K562 (cell line): Measurements from ENCODE around the gene GLI3. TPM values are rescaled to one million over a fixed set of nuclear protein-coding genes. Genes with fewer than 3 reads are reported as not detected.

ENCODE experiments used
- ATAC-seq: fragments of 200-7000 bp; cut with Tn5 transposase; 3 replicates; pipeline ENCODE4 v1.9.1; 2020; ENCODE audit warnings: moderate library complexity
- BruUV-seq: library from RNA; stranded (reverse); fragments of 400-500 nt; replicated peaks from 2 replicates; lab custom pipeline; 2021; lab: Mats Ljungman, UMichigan
- CTCF ChIA-PET: fragments of 300-600 bp; formaldehyde crosslinking; extraction: SDS; loops from one replicate; lab custom pipeline; 2021; ENCODE audit warnings: low intra/inter-chr PET ratio; lab: Yijun Ruan, JAX
- POLR2A ChIA-PET: fragments of 300-600, 350-650 bp; sonication (Branson Sonifier 250); formaldehyde crosslinking; extraction: SDS; loops from one replicate; lab custom pipeline; 2021; ENCODE audit warnings: antibody characterized with exemption, inconsistent platforms; lab: Yijun Ruan, JAX
- DNase-seq, 4 experiments: peaks; one replicate each; pipeline versions ENCODE4 v3.0.0 to v3.0.0-alpha.2; 2011 to 2018; ENCODE audit warnings: low spot score in 3 of 4, mixed read lengths in 3 of 4; ENCODE audit errors: extremely low read depth in 1 of 4
- FAIRE-seq: peaks from 2 replicates; lab custom pipeline; 2011; peaks lifted over from hg19 to GRCh38; lab: Jason Lieb, UNC
- H2AFZ ChIP-seq: 2 replicates; pipeline ENCODE4 v1.6.0; 2011; ENCODE audit warnings: low read depth, low read length, control low read depth, inconsistent platforms
- H3K27ac ChIP-seq: fragments of 200-600 bp; 3 replicates; pipeline ENCODE4 v1.8.0; 2011; ENCODE audit warnings: low read depth, mild to moderate bottlenecking, control low read depth, inconsistent platforms, low read length, moderate library complexity, mixed read lengths; ENCODE audit errors: extremely low read depth
- H3K27me3 ChIP-seq, 2 experiments: fragments of 300-600 bp in 1 of 2; 2 replicates in 1 of 2; 3 replicates in 1 of 2; pipeline versions ENCODE4 v1.6.0 to v1.8.0; 2011; ENCODE audit warnings: inconsistent platforms in 2 of 2, low read length in 2 of 2, mild to moderate bottlenecking in 1 of 2, mixed read lengths in 1 of 2, moderate library complexity in 1 of 2; ENCODE audit not compliant: control insufficient read depth in 2 of 2, insufficient read depth in 2 of 2
- H3K36me3 ChIP-seq: fragments of 300-600 bp; 3 replicates; pipeline ENCODE4 v1.8.0; 2011; ENCODE audit warnings: mild to moderate bottlenecking, low read length, inconsistent platforms; ENCODE audit not compliant: control insufficient read depth, insufficient read depth
- H3K4me1 ChIP-seq, 2 experiments: fragments of 200-600 bp in 1 of 2; replicated peaks in 1 of 2; 2 replicates in 1 of 2; 3 replicates in 1 of 2; pipeline versions ENCODE4 v1.5.1 to v1.8.0; 2011; ENCODE audit warnings: inconsistent platforms in 2 of 2, low read length in 2 of 2, mild to moderate bottlenecking in 1 of 2, mixed read lengths in 1 of 2, moderate library complexity in 1 of 2; ENCODE audit not compliant: control insufficient read depth in 2 of 2, insufficient read depth in 2 of 2
- H3K4me2 ChIP-seq: 2 replicates; pipeline ENCODE4 v1.6.1; 2011; ENCODE audit warnings: low read length, control low read depth, inconsistent platforms, mixed read lengths; ENCODE audit not compliant: insufficient read depth
- H3K4me3 ChIP-seq: fragments of 200-600 bp; sonication (generic), shearing (Covaris generic); 2 replicates; pipeline ENCODE4 v1.5.1; 2016; ENCODE audit warnings: control low read depth, inconsistent platforms
- H3K79me2 ChIP-seq: fragments of 200-600 bp; 3 replicates; pipeline ENCODE4 v1.8.0; 2011; ENCODE audit warnings: low read length, inconsistent platforms; ENCODE audit not compliant: control insufficient read depth, insufficient read depth
- H3K9ac ChIP-seq, 2 experiments: 2 replicates each; pipeline versions ENCODE4 v1.6.0 to v1.6.1; 2011; ENCODE audit warnings: low read depth in 2 of 2, low read length in 2 of 2, control low read depth in 1 of 2, inconsistent platforms in 1 of 2, mild to moderate bottlenecking in 1 of 2, mixed read lengths in 1 of 2; ENCODE audit not compliant: insufficient read depth in 1 of 2
- H3K9me1 ChIP-seq: one replicate; pipeline ENCODE4 v1.6.0; 2011; ENCODE audit warnings: inconsistent platforms, mild to moderate bottlenecking, low read length, moderate library complexity; ENCODE audit not compliant: control insufficient read depth, insufficient read depth
- H3K9me3 ChIP-seq: replicated peaks from 2 replicates; pipeline ENCODE4 v1.5.1; 2011; ENCODE audit warnings: low read depth, low read length, inconsistent platforms; ENCODE audit not compliant: control insufficient read depth, insufficient read depth
- H4K20me1 ChIP-seq: replicated peaks from 2 replicates; pipeline ENCODE4 v1.6.1; 2011; ENCODE audit warnings: low read length, inconsistent platforms, mixed read lengths; ENCODE audit not compliant: control insufficient read depth, insufficient read depth
- CCNT2 ChIP-seq: IDR thresholded peaks from 2 replicates; pipeline ENCODE4 v1.6.1; 2011; ENCODE audit warnings: borderline replicate concordance, low read depth, mild to moderate bottlenecking, moderate library complexity, mixed read lengths, low read length; ENCODE audit not compliant: insufficient read length; ENCODE audit errors: extremely low read depth
- HNRNPLL ChIP-seq: fragments of 200-400 bp; formaldehyde crosslinking; IDR thresholded peaks from 2 replicates; pipeline ENCODE4 v1.6.1; 2017; ENCODE audit warnings: low read length, low read depth, mild to moderate bottlenecking; ENCODE audit not compliant: poor library complexity, severe bottlenecking
- HOXB6 ChIP-seq: fragments of 250-450 bp; sonication (Bioruptor Pico); IDR thresholded peaks from 2 replicates; pipeline ENCODE4 v1.5.1; 2022; ENCODE audit warnings: mild to moderate bottlenecking, borderline replicate concordance
- LEF1 ChIP-seq: fragments of 450-650 bp; IDR thresholded peaks from 2 replicates; pipeline ENCODE4 v1.6.1; 2016; ENCODE audit warnings: mild to moderate bottlenecking
- PML ChIP-seq: IDR thresholded peaks from 2 replicates; pipeline ENCODE4 v1.6.1; 2012; ENCODE audit warnings: low read length, inconsistent platforms
- RHOXF2B ChIP-seq: fragments of 250-450 bp; sonication (Bioruptor Pico); conservative IDR thresholded peaks from 2 replicates; pipeline ENCODE4 v1.5.1; 2021
- SETDB1 ChIP-seq: IDR thresholded peaks from one replicate; pipeline ENCODE4 v1.6.1; 2012; ENCODE audit warnings: low read length, control low read depth, inconsistent platforms
- SMARCA4 ChIP-seq: fragments of 450-650 bp; IDR thresholded peaks from 2 replicates; pipeline ENCODE4 v1.6.1; 2016
- SNIP1 ChIP-seq: fragments of 450-650 bp; IDR thresholded peaks from 2 replicates; pipeline ENCODE4 v1.7.1; 2017; ENCODE audit warnings: low read depth, mild to moderate bottlenecking
- STAT5A ChIP-seq: IDR thresholded peaks from 2 replicates; pipeline ENCODE4 v1.6.1; 2012; ENCODE audit warnings: low read length, inconsistent platforms, borderline replicate concordance
- TAF9B ChIP-seq: fragments of 450-650 bp; IDR thresholded peaks from 2 replicates; pipeline ENCODE4 v1.6.1; 2018; ENCODE audit warnings: mild to moderate bottlenecking; ENCODE audit not compliant: partially characterized antibody
- TCF3 ChIP-seq: sonication (generic); formaldehyde crosslinking; IDR thresholded peaks from 2 replicates; pipeline ENCODE4 v1.4.0; 2020; ENCODE audit warnings: mild to moderate bottlenecking, missing genetic modification reagents
- THRAP3 ChIP-seq: fragments of 450-650 bp; IDR thresholded peaks from 2 replicates; pipeline ENCODE4 v1.6.1; 2016; ENCODE audit warnings: mild to moderate bottlenecking, inconsistent platforms, borderline replicate concordance
- ZNF174 ChIP-seq: fragments of 250-450 bp; sonication (Bioruptor Pico); IDR thresholded peaks from 2 replicates; pipeline ENCODE4 v1.4.0; 2020; ENCODE audit warnings: mild to moderate bottlenecking
- ZNF184 ChIP-seq: sonication (generic); formaldehyde crosslinking; IDR thresholded peaks from 2 replicates; pipeline ENCODE4 v1.5.0; 2020; ENCODE audit warnings: missing genetic modification reagents
- ZSCAN32 ChIP-seq: fragments of 450-650 bp; formaldehyde crosslinking; IDR thresholded peaks from 2 replicates; pipeline ENCODE4 v1.4.0; 2020; ENCODE audit warnings: mild to moderate bottlenecking, moderate library complexity
- WGBS: fragments of 100-300 bp; shearing (Covaris generic); methylation state at CpG from one replicate; pipeline ENCODE4 v1.1.6; 2016; ENCODE audit warnings: low coverage, mixed read lengths; ENCODE audit not compliant: insufficient coverage; ENCODE audit errors: missing lambda C conversion rate; 5-methylcytosine and 5-hydroxymethylcytosine counted together
- in situ Hi-C: fragments of 300-500 bp; cut with MboI; formaldehyde crosslinking; loops from 4 replicates; pipeline ENCODE4 v1.15.0; 2018; ENCODE audit warnings: inconsistent platforms, mixed read lengths
- intact Hi-C: fragments of 100-400 bp; cut with micrococcal nuclease; formaldehyde crosslinking; loops from 2 replicates; pipeline ENCODE4 v1.14.2; 2022
- polyA plus RNA-seq, 8 experiments: library from polyadenylated mRNA; depleted of rRNA in 4 of 8; stranded (reverse) in 5 of 8; unstranded in 3 of 8; fragments of >200 nt; fragmentation: Nextera tagmentation in 2 of 8; fragmentation: Illumina TruSeq in 1 of 8; extraction: Ambion mirVana in 2 of 8; extraction: Trizol in 1 of 8; gene quantifications; 2 replicates each; pipeline versions ENCODE4 v1.2.1 to v1.2.3, GENCODE V29; 2011 to 2014; ENCODE audit warnings: inconsistent platforms in 1 of 8, missing spikeins in 1 of 8
- total RNA-seq, 7 experiments: library from RNA; depleted of rRNA in 6 of 7; stranded (reverse); fragments of >200 nt in 6 of 7; fragmentation: Illumina TruSeq in 2 of 7; extraction: Trizol in 2 of 7; gene quantifications; 2 replicates each; pipeline versions ENCODE4 v1.2.1 to v1.2.3, GENCODE V29; 2011 to 2021; ENCODE audit warnings: low replicate concordance in 1 of 7
- TF ChIP-seq, protein P1 (sequence below), 3 experiments: fragments of 200-800 bp in 1 of 3; fragments of 250-450 bp in 1 of 3; fragments of 450-650 bp in 1 of 3; sonication (Bioruptor Pico) in 1 of 3; sonication (Bioruptor generic) in 1 of 3; formaldehyde crosslinking in 1 of 3; IDR thresholded peaks; 2 replicates each; pipeline versions ENCODE4 v1.6.1 to v1.8.0; 2016 to 2022; ENCODE audit warnings: mild to moderate bottlenecking in 2 of 3, missing genetic modification characterization in 2 of 3, missing compliant biosample characterization in 1 of 3, moderate library complexity in 1 of 3

The GLI3 gene
- total and polyA plus RNA-seq, 9 of the 15 experiments (the other 6 are each of a cell fraction or from before 2014, with no cell fraction given): 0.01 to 0.18 (median 0.07) TPM; not detected in 6

DNA sequence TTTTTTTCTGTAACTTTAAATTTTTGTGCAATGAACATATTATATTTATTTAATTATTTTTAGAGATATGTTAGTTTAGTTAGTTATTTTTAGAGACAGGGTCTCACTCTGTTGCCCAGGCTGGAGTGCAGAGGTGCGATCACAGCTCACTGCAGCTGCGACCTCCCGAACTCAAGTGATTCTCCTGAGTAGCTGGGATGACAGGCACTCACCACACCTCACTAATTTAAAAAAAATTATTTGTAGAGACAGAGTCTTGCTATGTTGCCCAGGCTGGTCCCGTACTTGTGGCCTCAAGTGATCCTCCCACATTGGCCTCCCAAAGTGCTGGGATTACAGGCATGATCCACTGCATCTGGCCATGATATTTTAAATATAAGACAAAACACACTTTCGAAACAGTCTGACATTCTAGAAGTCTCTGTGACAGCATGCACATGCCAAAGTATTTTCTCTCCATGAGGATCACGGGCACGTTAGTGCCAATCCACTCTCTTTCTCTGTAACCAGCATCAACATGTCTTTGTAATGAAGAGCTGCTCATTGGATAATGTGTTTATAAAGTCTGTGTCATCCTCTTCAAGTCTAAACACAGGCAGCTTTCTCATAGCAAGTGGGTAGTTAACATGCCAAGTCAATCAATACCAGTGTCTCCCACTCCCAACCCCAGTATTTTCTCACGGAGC lies 137.4 kb downstream of the GLI3 start:
- ChIA-PET POLR2A (no interaction called here), CTCF (no interaction called here)
- no peak for ATAC-seq
- no peak for FAIRE-seq
- in situ Hi-C loops (no loop called here), intact Hi-C loops (no loop called here)
- H3K4me1 ChIP-seq: no peaks in the 10 kb centered on the region
- no peak for DNase-seq
- H4K20me1 ChIP-seq: 0 out of 2 replicates have a peak, but pooled peaks cover 3% of the 10 kb centered on the region
- no peak overlapping the region for H3K27ac ChIP-seq
- H3K9me3 ChIP-seq: no peaks in the 10 kb centered on the region
- no peaks in the 10 kb centered on the region for H3K79me2 ChIP-seq
- TF ChIP-seq TAF9B (no peak), RHOXF2B (CRISPR knock-in tag) (no peak), ZNF174 (CRISPR knock-in tag) (no peak), SMARCA4 (no peak), SETDB1 (no peak), ZNF184 (CRISPR knock-in tag) (no peak), LEF1 (no peak), PML (no peak), THRAP3 (no peak), SNIP1 (no peak), ZSCAN32 (CRISPR knock-in tag) (no peak), HNRNPLL (no peak), CCNT2 (no peak), TCF3 (CRISPR knock-in tag) (no peak), HOXB6 (CRISPR knock-in tag) (no peak), STAT5A (no peak)
- TF ChIP-seq, protein P1, sequence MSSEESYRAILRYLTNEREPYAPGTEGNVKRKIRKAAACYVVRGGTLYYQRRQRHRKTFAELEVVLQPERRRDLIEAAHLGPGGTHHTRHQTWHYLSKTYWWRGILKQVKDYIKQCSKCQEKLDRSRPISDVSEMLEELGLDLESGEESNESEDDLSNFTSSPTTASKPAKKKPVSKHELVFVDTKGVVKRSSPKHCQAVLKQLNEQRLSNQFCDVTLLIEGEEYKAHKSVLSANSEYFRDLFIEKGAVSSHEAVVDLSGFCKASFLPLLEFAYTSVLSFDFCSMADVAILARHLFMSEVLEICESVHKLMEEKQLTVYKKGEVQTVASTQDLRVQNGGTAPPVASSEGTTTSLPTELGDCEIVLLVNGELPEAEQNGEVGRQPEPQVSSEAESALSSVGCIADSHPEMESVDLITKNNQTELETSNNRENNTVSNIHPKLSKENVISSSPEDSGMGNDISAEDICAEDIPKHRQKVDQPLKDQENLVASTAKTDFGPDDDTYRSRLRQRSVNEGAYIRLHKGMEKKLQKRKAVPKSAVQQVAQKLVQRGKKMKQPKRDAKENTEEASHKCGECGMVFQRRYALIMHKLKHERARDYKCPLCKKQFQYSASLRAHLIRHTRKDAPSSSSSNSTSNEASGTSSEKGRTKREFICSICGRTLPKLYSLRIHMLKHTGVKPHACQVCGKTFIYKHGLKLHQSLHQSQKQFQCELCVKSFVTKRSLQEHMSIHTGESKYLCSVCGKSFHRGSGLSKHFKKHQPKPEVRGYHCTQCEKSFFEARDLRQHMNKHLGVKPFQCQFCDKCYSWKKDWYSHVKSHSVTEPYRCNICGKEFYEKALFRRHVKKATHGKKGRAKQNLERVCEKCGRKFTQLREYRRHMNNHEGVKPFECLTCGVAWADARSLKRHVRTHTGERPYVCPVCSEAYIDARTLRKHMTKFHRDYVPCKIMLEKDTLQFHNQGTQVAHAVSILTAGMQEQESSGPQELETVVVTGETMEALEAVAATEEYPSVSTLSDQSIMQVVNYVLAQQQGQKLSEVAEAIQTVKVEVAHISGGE (CRISPR knock-in tag; IDR thresholded peaks at IDR 0.05): no peak
- H3K4me2 ChIP-seq: no peak overlapping the region
- no peak overlapping the region for H2AFZ ChIP-seq
- no TSS peak for BruUV-seq
- H3K36me3 ChIP-seq: no peaks in the 10 kb centered on the region
- WGBS: 0% methylated on average over 8 of the region's 8 CpGs
- no peak overlapping the region for H3K9ac ChIP-seq
- peaks cover 0 to 5% of the 10 kb centered on the region in 2 experiments; a peak in 1 of 5 replicates for H3K27me3 ChIP-seq
- no peak overlapping the region for H3K4me3 ChIP-seq
- no peaks in the 10 kb centered on the region for H3K9me1 ChIP-seq
